ENCODE results near the gene C2orf72.
A peak's percentile ranks its signal among the peaks of the same experiment; 100 is the strongest.

Gene C2orf72

DNA sequence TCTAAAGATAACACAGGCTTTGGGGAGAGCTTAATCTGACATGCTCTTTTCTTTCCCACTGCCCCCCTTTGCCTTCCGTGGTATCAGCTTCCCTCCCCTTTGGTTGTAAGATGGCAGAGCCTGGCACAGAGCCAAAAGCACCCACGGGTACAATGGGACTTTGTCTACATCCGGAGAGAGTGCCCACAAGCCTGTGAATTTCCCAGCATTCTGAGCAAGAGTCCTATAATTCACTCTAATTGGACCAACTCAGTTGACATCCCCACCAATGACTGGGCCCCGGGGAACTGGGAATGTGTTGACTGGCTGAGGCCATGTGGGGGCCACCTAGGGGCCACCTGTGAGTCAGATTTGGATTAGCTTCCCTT is 20.1 kb upstream of the C2orf72 start:
- TF ChIP-seq TCF12 (IDR thresholded peaks at IDR 0.05; ENCODE audit: low read depth) (no peak), NFIC (IDR thresholded peaks at IDR 0.05) (peak; percentile 61), EGR1 (IDR thresholded peaks at IDR 0.05) (no peak)

DNA sequence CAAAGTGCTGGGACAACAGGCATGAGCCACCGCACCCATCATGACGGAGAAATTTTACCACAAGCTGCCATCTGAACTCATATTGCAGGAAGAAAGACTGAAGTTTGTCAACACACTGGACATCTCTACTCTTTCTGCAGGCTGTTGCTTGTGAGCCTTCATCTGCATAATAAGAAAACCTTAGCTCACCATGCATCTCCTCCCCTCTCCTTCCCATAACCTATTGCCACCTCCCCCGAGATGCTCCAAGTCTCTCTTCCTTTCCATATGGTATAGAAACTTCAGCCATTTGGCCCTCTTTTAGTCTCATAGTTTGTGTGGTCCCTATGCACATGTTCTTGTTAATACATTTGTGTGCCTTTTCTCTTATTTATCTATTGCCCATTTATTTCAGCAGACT is 19.1 kb upstream of the C2orf72 start:
- TF ChIP-seq, protein P1, sequence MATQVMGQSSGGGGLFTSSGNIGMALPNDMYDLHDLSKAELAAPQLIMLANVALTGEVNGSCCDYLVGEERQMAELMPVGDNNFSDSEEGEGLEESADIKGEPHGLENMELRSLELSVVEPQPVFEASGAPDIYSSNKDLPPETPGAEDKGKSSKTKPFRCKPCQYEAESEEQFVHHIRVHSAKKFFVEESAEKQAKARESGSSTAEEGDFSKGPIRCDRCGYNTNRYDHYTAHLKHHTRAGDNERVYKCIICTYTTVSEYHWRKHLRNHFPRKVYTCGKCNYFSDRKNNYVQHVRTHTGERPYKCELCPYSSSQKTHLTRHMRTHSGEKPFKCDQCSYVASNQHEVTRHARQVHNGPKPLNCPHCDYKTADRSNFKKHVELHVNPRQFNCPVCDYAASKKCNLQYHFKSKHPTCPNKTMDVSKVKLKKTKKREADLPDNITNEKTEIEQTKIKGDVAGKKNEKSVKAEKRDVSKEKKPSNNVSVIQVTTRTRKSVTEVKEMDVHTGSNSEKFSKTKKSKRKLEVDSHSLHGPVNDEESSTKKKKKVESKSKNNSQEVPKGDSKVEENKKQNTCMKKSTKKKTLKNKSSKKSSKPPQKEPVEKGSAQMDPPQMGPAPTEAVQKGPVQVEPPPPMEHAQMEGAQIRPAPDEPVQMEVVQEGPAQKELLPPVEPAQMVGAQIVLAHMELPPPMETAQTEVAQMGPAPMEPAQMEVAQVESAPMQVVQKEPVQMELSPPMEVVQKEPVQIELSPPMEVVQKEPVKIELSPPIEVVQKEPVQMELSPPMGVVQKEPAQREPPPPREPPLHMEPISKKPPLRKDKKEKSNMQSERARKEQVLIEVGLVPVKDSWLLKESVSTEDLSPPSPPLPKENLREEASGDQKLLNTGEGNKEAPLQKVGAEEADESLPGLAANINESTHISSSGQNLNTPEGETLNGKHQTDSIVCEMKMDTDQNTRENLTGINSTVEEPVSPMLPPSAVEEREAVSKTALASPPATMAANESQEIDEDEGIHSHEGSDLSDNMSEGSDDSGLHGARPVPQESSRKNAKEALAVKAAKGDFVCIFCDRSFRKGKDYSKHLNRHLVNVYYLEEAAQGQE (IDR thresholded peaks at IDR 0.05; ENCODE audit: low read depth) = no peak
- TF ChIP-seq, protein P2, sequence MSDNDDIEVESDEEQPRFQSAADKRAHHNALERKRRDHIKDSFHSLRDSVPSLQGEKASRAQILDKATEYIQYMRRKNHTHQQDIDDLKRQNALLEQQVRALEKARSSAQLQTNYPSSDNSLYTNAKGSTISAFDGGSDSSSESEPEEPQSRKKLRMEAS (IDR thresholded peaks at IDR 0.05) = no peak
- no peak for TF ChIP-seq CEBPB (IDR thresholded peaks at IDR 0.05)
- TF ChIP-seq ZBTB7A (IDR thresholded peaks at IDR 0.05; ENCODE audit: low read depth) = no peak
- no peak for TF ChIP-seq RAD21 (IDR thresholded peaks at IDR 0.05; ENCODE audit: low read depth)
- no peak for TF ChIP-seq YY1 (IDR thresholded peaks at IDR 0.05; ENCODE audit: low read depth)
- TF ChIP-seq CREB1 (IDR thresholded peaks at IDR 0.05; ENCODE audit: low read depth) = no peak
- no peak for TF ChIP-seq FOXM1 (IDR thresholded peaks at IDR 0.05; ENCODE audit: borderline replicate concordance, low read depth)
- TF ChIP-seq EGR1 (IDR thresholded peaks at IDR 0.05) = no peak
- no peak for TF ChIP-seq TCF12 (IDR thresholded peaks at IDR 0.05; ENCODE audit: low read depth)
- no peak for TF ChIP-seq EP300 (IDR thresholded peaks at IDR 0.05; ENCODE audit: borderline replicate concordance)
- no peak for TF ChIP-seq TEAD4 (IDR thresholded peaks at IDR 0.05)
- TF ChIP-seq NFIC (IDR thresholded peaks at IDR 0.05) = no peak
- no peak for TF ChIP-seq TAF1 (IDR thresholded peaks at IDR 0.05; ENCODE audit: low read depth)
- TF ChIP-seq, protein P3, sequence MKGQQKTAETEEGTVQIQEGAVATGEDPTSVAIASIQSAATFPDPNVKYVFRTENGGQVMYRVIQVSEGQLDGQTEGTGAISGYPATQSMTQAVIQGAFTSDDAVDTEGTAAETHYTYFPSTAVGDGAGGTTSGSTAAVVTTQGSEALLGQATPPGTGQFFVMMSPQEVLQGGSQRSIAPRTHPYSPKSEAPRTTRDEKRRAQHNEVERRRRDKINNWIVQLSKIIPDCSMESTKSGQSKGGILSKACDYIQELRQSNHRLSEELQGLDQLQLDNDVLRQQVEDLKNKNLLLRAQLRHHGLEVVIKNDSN (IDR thresholded peaks at IDR 0.05) = no peak

DNA sequence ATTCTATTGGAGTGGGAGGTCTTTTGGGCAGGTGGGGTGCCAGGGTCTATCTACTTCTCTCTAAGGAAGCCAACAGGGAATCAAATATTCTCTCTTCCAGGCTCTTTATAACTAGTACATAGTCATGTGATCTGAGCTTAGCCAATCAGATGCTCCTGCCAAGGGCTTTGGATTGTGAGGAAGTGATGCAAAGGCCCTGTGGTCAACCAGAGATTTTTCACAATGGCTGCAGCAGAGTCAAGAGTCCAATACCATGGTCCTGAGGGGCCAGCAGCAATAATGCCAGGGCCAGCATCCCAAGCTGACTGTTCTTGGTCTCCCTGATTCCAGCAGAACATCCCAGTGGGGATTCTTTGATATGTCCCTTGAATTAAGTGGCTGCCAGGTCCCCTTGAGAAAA is 8.4 kb upstream of the C2orf72 start:
- no peak for TF ChIP-seq NFIC (IDR thresholded peaks at IDR 0.05)
- TF ChIP-seq, protein P1 (IDR thresholded peaks at IDR 0.05; ENCODE audit: low read depth) = no peak
- TF ChIP-seq CEBPB (IDR thresholded peaks at IDR 0.05) = no peak
- TF ChIP-seq ZBTB7A (IDR thresholded peaks at IDR 0.05; ENCODE audit: low read depth) = no peak
- no peak for TF ChIP-seq EP300 (IDR thresholded peaks at IDR 0.05; ENCODE audit: borderline replicate concordance)
- TF ChIP-seq CREB1 (IDR thresholded peaks at IDR 0.05; ENCODE audit: low read depth) = no peak
- no peak for TF ChIP-seq TCF12 (IDR thresholded peaks at IDR 0.05; ENCODE audit: low read depth)
- TF ChIP-seq, protein P2 (IDR thresholded peaks at IDR 0.05) = no peak
- no peak for TF ChIP-seq FOXM1 (IDR thresholded peaks at IDR 0.05; ENCODE audit: borderline replicate concordance, low read depth)
- TF ChIP-seq, protein P3 (IDR thresholded peaks at IDR 0.05) = no peak
- no peak for TF ChIP-seq YY1 (IDR thresholded peaks at IDR 0.05; ENCODE audit: low read depth)
- TF ChIP-seq TEAD4 (IDR thresholded peaks at IDR 0.05) = no peak
- TF ChIP-seq TAF1 (IDR thresholded peaks at IDR 0.05; ENCODE audit: low read depth) = no peak
- no peak for TF ChIP-seq EGR1 (IDR thresholded peaks at IDR 0.05)
- TF ChIP-seq RAD21 (IDR thresholded peaks at IDR 0.05; ENCODE audit: low read depth) = no peak

DNA sequence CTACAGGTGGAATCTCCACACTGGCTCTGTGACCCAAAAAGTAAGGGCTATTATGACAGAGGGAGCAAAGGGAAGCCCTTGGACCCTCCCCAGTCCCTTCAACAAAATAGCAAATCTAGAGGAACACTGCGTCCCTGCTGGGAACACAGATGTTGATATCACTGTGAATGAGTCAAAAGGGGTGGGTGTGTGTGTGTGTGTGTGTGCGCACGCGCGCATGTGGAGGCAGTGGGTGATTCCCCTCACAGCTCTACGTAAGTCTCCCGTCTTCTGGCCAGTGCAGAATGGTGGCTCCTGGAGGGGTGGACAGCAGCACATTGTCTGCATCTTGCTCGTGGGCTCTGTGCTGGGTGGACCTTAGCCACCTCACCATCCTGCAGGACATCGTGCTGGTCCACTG is 7.8 kb upstream of the C2orf72 start:
- TF ChIP-seq TAF1 (IDR thresholded peaks at IDR 0.05; ENCODE audit: low read depth) (no peak), TCF12 (IDR thresholded peaks at IDR 0.05; ENCODE audit: low read depth) (no peak), TEAD4 (IDR thresholded peaks at IDR 0.05) (no peak), EGR1 (IDR thresholded peaks at IDR 0.05) (no peak), RAD21 (IDR thresholded peaks at IDR 0.05; ENCODE audit: low read depth) (no peak), ZBTB7A (IDR thresholded peaks at IDR 0.05; ENCODE audit: low read depth) (no peak), CREB1 (IDR thresholded peaks at IDR 0.05; ENCODE audit: low read depth) (no peak), YY1 (IDR thresholded peaks at IDR 0.05; ENCODE audit: low read depth) (no peak), EP300 (IDR thresholded peaks at IDR 0.05; ENCODE audit: borderline replicate concordance) (no peak), CEBPB (IDR thresholded peaks at IDR 0.05) (no peak), NFIC (IDR thresholded peaks at IDR 0.05) (no peak), FOXM1 (IDR thresholded peaks at IDR 0.05; ENCODE audit: borderline replicate concordance, low read depth) (no peak)
- TF ChIP-seq, protein P1 (IDR thresholded peaks at IDR 0.05; ENCODE audit: low read depth) = no peak
- TF ChIP-seq, protein P3 (IDR thresholded peaks at IDR 0.05) = no peak
- TF ChIP-seq, protein P2 (IDR thresholded peaks at IDR 0.05) = no peak
